Right cardiac atrium (tissue), 5 donors: ENCODE results near the gene TWF2. TPM values are rescaled to one million over a fixed set of nuclear protein-coding genes. Genes with fewer than 3 reads are reported as not detected.

ENCODE experiments used
- ATAC-seq, 2 donors: fragments of 200-7000 bp; cut with Tn5 transposase; one replicate each; pipeline versions ENCODE4 v1.8.0 to v1.9.1; 2020; ENCODE audit warnings: moderate library complexity in 2 of 2, mild to moderate bottlenecking in 1 of 2
- DNase-seq, 3 donors: peaks; one replicate each; pipeline ENCODE4 v3.0.0-alpha.2; 2020
- H3K27ac ChIP-seq: one replicate; pipeline ENCODE4 v1.5.1; 2013; ENCODE audit warnings: mild to moderate bottlenecking, low read length, control low read depth, moderate library complexity
- H3K27me3 ChIP-seq: one replicate; pipeline ENCODE4 v1.6.1; 2013; ENCODE audit not compliant: control insufficient read depth, insufficient read depth
- H3K4me1 ChIP-seq: one replicate; pipeline ENCODE4 v1.6.1; 2013; ENCODE audit warnings: low read length; ENCODE audit not compliant: control insufficient read depth, insufficient read depth
- H3K4me3 ChIP-seq: one replicate; pipeline ENCODE4 v1.5.1; 2013; ENCODE audit warnings: low read length, control low read depth
- H3K9me3 ChIP-seq: one replicate; pipeline ENCODE4 v1.6.1; 2013; ENCODE audit warnings: low read length; ENCODE audit not compliant: control insufficient read depth
- WGBS: extraction: QIAGEN DNeasy Blood & Tissue Kit; methylation state at CpG from one replicate; pipeline ENCODE4 v1.1.7; 2013; 5-methylcytosine and 5-hydroxymethylcytosine counted together
- intact Hi-C, 4 donors: fragments of 100-400 bp; cut with DNase I; formaldehyde crosslinking; loops; one replicate each; pipeline versions ENCODE4 v1.11.0 to v1.14.0; 2022 to 2023
- polyA plus RNA-seq: library from polyadenylated mRNA; stranded (reverse); fragments of 200-250 nt; gene quantifications from one replicate; pipeline ENCODE4 v1.2.3, GENCODE V29; 2013
- total RNA-seq, 4 donors: library from RNA; stranded (reverse); fragmentation: NEBNext Ultra II Directional; extraction: Animal tissue kit (Norgen Biotek cat#: 25700); gene quantifications; one replicate each; pipeline ENCODE4 v1.2.1, GENCODE V29; 2021
- donor health status: healthy with polysubstance abuse.
- donor health status: DM: no; HTN: yes; CAD: no.
- donor health status: DM: no; HTN: no; CAD: no.
- donor health status: DM: no; HTN: yes; CAD: no; lungs with severe emphysema.
- donor health status: DM: yes; HTN: yes; CAD: no.

TWF2 gene
- total and polyA plus RNA-seq, 5 donors: 32.0 to 70.0 (median 51.5) TPM

GRCh38 chr3:52190294-52191074 lies 48.5 kb downstream of the TWF2 start:
- Histone ChIP-seq H3K27me3 (no peaks in the 10 kb centered on the region), H3K27ac (no peak overlapping the region), H3K4me1 (peaks cover 4% of the 10 kb centered on the region), H3K9me3 (no peaks in the 10 kb centered on the region), H3K4me3 (no peak overlapping the region)
- peak; percentile 51 to 66 for ATAC-seq
- intact Hi-C loops: loop anchor here in 1 of 4 donors (5.0 kb wide), 1 partner anchor 33 kb away; no protein-coding TSS in a partner anchor
- 66% methylated on average over 9 of the region's 9 CpGs for WGBS
- peak; percentile 67 to 85 (median 79) for DNase-seq

- H3K27ac ChIP-seq: no peak overlapping the region
- no peaks in the 10 kb centered on the region for H3K9me3 ChIP-seq
- WGBS: 98% methylated on average over 1 of the region's 1 CpG
- no peak for ATAC-seq
- peaks cover 4% of the 10 kb centered on the region for H3K4me1 ChIP-seq
- H3K27me3 ChIP-seq: no peaks in the 10 kb centered on the region
- intact Hi-C loops: no loop called here
- H3K4me3 ChIP-seq: no peak overlapping the region
- DNase-seq: no peak
These were observed 50.4 kb downstream of the TWF2 start for GRCh38 chr3:52188556-52188955.

- DNase-seq: no peak
- no peaks in the 10 kb centered on the region for H3K27me3 ChIP-seq
- H3K4me3 ChIP-seq: no peak overlapping the region
- H3K4me1 ChIP-seq: peaks cover 10% of the 10 kb centered on the region
- no peak overlapping the region for H3K27ac ChIP-seq
- ATAC-seq: no peak
- 97% methylated on average over 9 of the region's 9 CpGs for WGBS
- intact Hi-C loops: no loop called here
- no peaks in the 10 kb centered on the region for H3K9me3 ChIP-seq
These were observed 52.2 kb downstream of the TWF2 start for GRCh38 chr3:52186729-52187128.

GRCh38 chr3:52185837-52186236 lies 53.1 kb downstream of the TWF2 start:
- H3K9me3 ChIP-seq: no peaks in the 10 kb centered on the region
- DNase-seq: no peak
- H3K27ac ChIP-seq: no peak overlapping the region
- intact Hi-C loops: no loop called here
- WGBS: 85% methylated on average over 3 of the region's 3 CpGs
- no peak overlapping the region for H3K4me3 ChIP-seq
- ATAC-seq: no peak
- peaks cover 10% of the 10 kb centered on the region for H3K4me1 ChIP-seq
- no peaks in the 10 kb centered on the region for H3K27me3 ChIP-seq

- Histone ChIP-seq H3K4me1 (peaks cover 6% of the 10 kb centered on the region), H3K27ac (no peak overlapping the region), H3K4me3 (no peak overlapping the region), H3K9me3 (no peaks in the 10 kb centered on the region), H3K27me3 (no peaks in the 10 kb centered on the region)
- 91% methylated on average over 6 of the region's 6 CpGs for WGBS
- DNase-seq: no peak
- no peak for ATAC-seq
- intact Hi-C loops: no loop called here
These were observed 53.6 kb downstream of the TWF2 start for GRCh38 chr3:52185311-52185710.

- Histone ChIP-seq H3K4me1 (peaks cover 6% of the 10 kb centered on the region), H3K9me3 (no peaks in the 10 kb centered on the region), H3K4me3 (no peak overlapping the region), H3K27ac (peak overlapping the region; percentile 81), H3K27me3 (no peaks in the 10 kb centered on the region)
- WGBS: 90% methylated on average over 8 of the region's 8 CpGs
- DNase-seq (no peak), ATAC-seq (peak in 1 of 2 donors; percentile 21)
- intact Hi-C loops: no loop called here
These were observed 54.3 kb downstream of the TWF2 start for GRCh38 chr3:52184690-52185089.

- WGBS: 69% methylated on average over 7 of the region's 7 CpGs
- no peaks in the 10 kb centered on the region for H3K27me3 ChIP-seq
- peak overlapping the region; percentile 81 for H3K27ac ChIP-seq
- peaks cover 6% of the 10 kb centered on the region for H3K4me1 ChIP-seq
- no peaks in the 10 kb centered on the region for H3K9me3 ChIP-seq
- no peak overlapping the region for H3K4me3 ChIP-seq
- DNase-seq: peak in 1 of 3 donors; percentile 46
- ATAC-seq: peak; percentile 32 to 76
- intact Hi-C loops: no loop called here
These were observed 55.0 kb downstream of the TWF2 start for GRCh38 chr3:52183786-52184445.

- no peak overlapping the region for H3K4me3 ChIP-seq
- WGBS: 91% methylated on average over 4 of the region's 4 CpGs
- H3K4me1 ChIP-seq: peaks cover 6% of the 10 kb centered on the region
- no peaks in the 10 kb centered on the region for H3K27me3 ChIP-seq
- H3K27ac ChIP-seq: no peak overlapping the region
- no peak for DNase-seq
- intact Hi-C loops: no loop called here
- no peak for ATAC-seq
- no peaks in the 10 kb centered on the region for H3K9me3 ChIP-seq
These were observed 56.3 kb downstream of the TWF2 start for GRCh38 chr3:52182691-52183090.

GRCh38 chr3:52182196-52182595 lies 56.8 kb downstream of the TWF2 start:
- intact Hi-C loops: no loop called here
- 58% methylated on average over 5 of the region's 5 CpGs for whole genome bisulfite sequencing
- H3K9me3 ChIP-seq: no peaks in the 10 kb centered on the region
- no peak overlapping the region for H3K27ac ChIP-seq
- peaks cover 6% of the 10 kb centered on the region for H3K4me1 ChIP-seq
- peak in 1 of 2 donors; percentile 10 for ATAC-seq
- DNase-seq: no peak
- H3K4me3 ChIP-seq: no peak overlapping the region
- no peaks in the 10 kb centered on the region for H3K27me3 ChIP-seq

GRCh38 chr3:52181543-52181942 lies 57.4 kb downstream of the TWF2 start:
- ATAC-seq (peak in 1 of 2 donors; percentile 7), DNase-seq (no peak)
- 61% methylated on average over 4 of the region's 4 CpGs for WGBS
- Histone ChIP-seq H3K4me1 (peaks cover 6% of the 10 kb centered on the region), H3K27ac (no peak overlapping the region), H3K4me3 (no peak overlapping the region), H3K27me3 (no peaks in the 10 kb centered on the region), H3K9me3 (no peaks in the 10 kb centered on the region)
- intact Hi-C loops: no loop called here
